ENCODE measurements around the gene GDF2. TPM values are rescaled to one million over a fixed set of nuclear protein-coding genes. Genes with fewer than 3 reads are reported as not detected.
A peak's percentile ranks its signal among the peaks of the same experiment; 100 is the strongest.

Gene GDF2
- total RNA-seq, 1 experiment from 2014 or later, result not detected

DNA sequence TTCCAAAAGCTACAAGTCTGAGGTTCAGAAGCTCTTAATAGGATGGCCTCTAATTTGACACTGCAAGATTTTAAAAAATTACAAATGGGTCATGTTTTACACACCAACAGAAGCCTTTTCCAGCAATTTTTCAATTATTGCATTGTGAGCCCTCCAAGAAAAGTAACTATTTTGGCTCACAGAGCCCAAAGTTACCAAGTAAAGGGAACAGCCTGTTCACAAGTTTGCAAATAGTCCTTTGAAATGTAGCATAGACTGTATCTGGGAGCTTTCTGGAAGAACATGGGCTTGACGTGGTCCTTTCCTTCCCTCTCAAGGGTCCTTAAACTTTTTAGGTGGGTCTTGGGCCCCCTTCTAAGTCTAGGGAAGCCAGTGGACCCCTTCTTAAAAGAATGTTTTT, 23.5 kb upstream of the GDF2 start:
- H3K4me3 ChIP-seq (ENCODE audit: low read depth, low read length), result no peak overlapping the region
- TF ChIP-seq CTCF (IDR thresholded peaks at IDR 0.05; ENCODE audit: insufficient read depth in 1 of 2, low read depth in 1 of 2, low read length in 1 of 2, severe bottlenecking in 1 of 2, unreplicated experiment in 1 of 2), result no peak
- peaks cover 12% of the 10 kb centered on the region; the same call in 1 of the 2 replicates for H3K4me1 ChIP-seq
- no peaks in the 10 kb centered on the region for H3K36me3 ChIP-seq (ENCODE audit: control insufficient read depth, insufficient read depth, low read length)
- intact Hi-C loops (cut with micrococcal nuclease; ENCODE audit: unreplicated experiment), result no loop called here
- H3K27me3 ChIP-seq (replicated peaks; ENCODE audit: control insufficient read depth, insufficient read depth, low read length), result peaks cover 2% of the 10 kb centered on the region
- no TSS peak for BruUV-seq (replicated peaks)
- DNase-seq, result no peak
- Mint-ChIP-seq H3K27me3 (ENCODE audit: insufficient read depth, unreplicated experiment) (peaks cover 45% of the 10 kb centered on the region), H3K9me3 (ENCODE audit: unreplicated experiment) (no peaks in the 10 kb centered on the region), H3K27ac (ENCODE audit: unreplicated experiment) (no peak overlapping the region), H3K4me3 (ENCODE audit: unreplicated experiment) (no peak overlapping the region), H3K4me1 (ENCODE audit: low read depth, unreplicated experiment) (peaks cover 6% of the 10 kb centered on the region), H3K36me3 (ENCODE audit: insufficient read depth, unreplicated experiment) (no peaks in the 10 kb centered on the region)
- no peaks in the 10 kb centered on the region for H3K9me3 ChIP-seq
- POLR2A ChIA-PET, result no interaction called here
- CTCF ChIA-PET, result interaction anchor here (1.8 kb wide), 1 partner anchor 13 kb away, joined by 8 read pairs; no protein-coding TSS in a partner anchor

- Mint-ChIP-seq H3K9me3 (ENCODE audit: unreplicated experiment) (no peaks in the 10 kb centered on the region), H3K27ac (ENCODE audit: unreplicated experiment) (no peak within 1 kb of the TSS), H3K4me3 (ENCODE audit: unreplicated experiment) (peak within 1 kb of the TSS; percentile 60), H3K4me1 (ENCODE audit: low read depth, unreplicated experiment) (peaks cover 6% of the 10 kb centered on the region), H3K27me3 (ENCODE audit: insufficient read depth, unreplicated experiment) (peaks cover 46% of the 10 kb centered on the region), H3K36me3 (ENCODE audit: insufficient read depth, unreplicated experiment) (no peaks in the 10 kb centered on the region)
- intact Hi-C loops (cut with micrococcal nuclease; ENCODE audit: unreplicated experiment), result no loop called here
- ChIA-PET CTCF (interaction anchor here (1.4 to 1.8 kb wide), 3 partner anchors 12 to 275 kb away, joined by 3 to 5 read pairs (median 3); no protein-coding TSS in a partner anchor), POLR2A (no interaction called here)
- Histone ChIP-seq H3K27me3 (replicated peaks; ENCODE audit: control insufficient read depth, insufficient read depth, low read length) (peaks cover 2% of the 10 kb centered on the region), H3K4me3 (ENCODE audit: low read depth, low read length) (peak within 1 kb of the TSS; percentile 24), H3K36me3 (ENCODE audit: control insufficient read depth, insufficient read depth, low read length) (no peaks in the 10 kb centered on the region), H3K4me1 (peaks cover 12% of the 10 kb centered on the region; the same call in 1 of the 2 replicates), H3K9me3 (no peaks in the 10 kb centered on the region)
- no TSS peak for BruUV-seq (replicated peaks)
- DNase-seq, result no peak
- TF ChIP-seq CTCF (IDR thresholded peaks at IDR 0.05; ENCODE audit: insufficient read depth in 1 of 2, low read depth in 1 of 2, low read length in 1 of 2, severe bottlenecking in 1 of 2, unreplicated experiment in 1 of 2), result no peak
These were observed 22.4 kb upstream of the GDF2 start, which contains the start of gene GDF10 for GRCh38 chr10:47299611-47300428. GDF10 (plus strand) TSS chr10:47300197; CDS start chr10:47300652, 455 bp downstream.

DNA sequence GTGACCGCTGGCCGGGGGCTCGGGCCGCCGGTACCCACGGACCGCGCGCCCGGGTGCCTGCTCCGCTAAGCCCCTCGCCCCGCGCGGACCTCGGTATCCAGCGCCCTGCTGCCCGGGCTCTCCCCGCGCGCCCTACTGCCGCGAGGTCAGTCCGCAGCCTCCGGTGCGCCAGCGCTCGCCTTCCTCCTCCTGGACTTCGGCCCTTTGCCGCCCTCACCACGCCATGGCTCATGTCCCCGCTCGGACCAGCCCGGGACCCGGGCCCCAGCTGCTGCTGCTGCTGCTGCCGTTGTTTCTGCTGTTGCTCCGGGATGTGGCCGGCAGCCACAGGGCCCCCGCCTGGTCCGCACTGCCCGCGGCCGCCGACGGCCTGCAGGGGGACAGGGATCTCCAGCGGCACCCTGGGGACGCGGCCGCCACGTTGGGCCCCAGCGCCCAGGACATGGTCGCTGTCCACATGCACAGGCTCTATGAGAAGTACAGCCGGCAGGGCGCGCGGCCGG, 21.8 kb upstream of the GDF2 start:
- ChIA-PET POLR2A (no interaction called here), CTCF (interaction anchor here (1.4 to 1.8 kb wide), 3 partner anchors 11 to 276 kb away, joined by 3 to 5 read pairs (median 3); no protein-coding TSS in a partner anchor)
- Mint-ChIP-seq H3K4me3 (ENCODE audit: unreplicated experiment) (peak overlapping the region; percentile 60), H3K27ac (ENCODE audit: unreplicated experiment) (no peak overlapping the region), H3K27me3 (ENCODE audit: insufficient read depth, unreplicated experiment) (peaks cover 43% of the 10 kb centered on the region), H3K36me3 (ENCODE audit: insufficient read depth, unreplicated experiment) (no peaks in the 10 kb centered on the region), H3K9me3 (ENCODE audit: unreplicated experiment) (no peaks in the 10 kb centered on the region), H3K4me1 (ENCODE audit: low read depth, unreplicated experiment) (peaks cover 6% of the 10 kb centered on the region)
- intact Hi-C loops (cut with micrococcal nuclease; ENCODE audit: unreplicated experiment), result no loop called here
- no TSS peak for BruUV-seq (replicated peaks)
- TF ChIP-seq CTCF (IDR thresholded peaks at IDR 0.05; ENCODE audit: insufficient read depth in 1 of 2, low read depth in 1 of 2, low read length in 1 of 2, severe bottlenecking in 1 of 2, unreplicated experiment in 1 of 2), result peak; percentile 17 to 29
- Histone ChIP-seq H3K4me1 (peaks cover 12% of the 10 kb centered on the region; the same call in 1 of the 2 replicates), H3K4me3 (ENCODE audit: low read depth, low read length) (peak overlapping the region; percentile 24), H3K36me3 (ENCODE audit: control insufficient read depth, insufficient read depth, low read length) (no peaks in the 10 kb centered on the region), H3K27me3 (replicated peaks; ENCODE audit: control insufficient read depth, insufficient read depth, low read length) (peaks cover 2% of the 10 kb centered on the region), H3K9me3 (no peaks in the 10 kb centered on the region)
- peak in 1 of 2 experiments; percentile 47 for DNase-seq
